CD4-positive, alpha-beta T cell (primary cell): Measurements from ENCODE around the gene COMTD1. TPM values are rescaled to one million over a fixed set of nuclear protein-coding genes. Genes with fewer than 3 reads are reported as not detected.

Source experiments
- ATAC-seq: fragments of 200-7000 bp; cut with Tn5 transposase; one replicate; pipeline ENCODE4 v1.10.0; 2022; ENCODE audit warnings: mild to moderate bottlenecking; ENCODE audit not compliant: poor library complexity
- CTCF ChIA-PET: fragments of 350-600 bp; sonication (Branson Sonifier 250); formaldehyde crosslinking; loops from one replicate; lab custom pipeline; 2021; ENCODE audit warnings: antibody characterized with exemption, inconsistent platforms; lab: Charles Lee
- POLR2A ChIA-PET: fragments of 350-600 bp; sonication (Branson Sonifier 250); formaldehyde crosslinking; loops from one replicate; lab custom pipeline; 2021; ENCODE audit warnings: antibody characterized with exemption, inconsistent platforms; lab: Charles Lee
- DNase-seq, 14 experiments: peaks; one replicate each; pipeline ENCODE4 v3.0.0-alpha.2; 2013 to 2020; ENCODE audit warnings: mixed read lengths in 2 of 14
- H3K27ac ChIP-seq, 2 donors: one replicate each; pipeline versions ENCODE4 v1.5.1 to v1.7.0; 2013; ENCODE audit warnings: low read length in 2 of 2, low read depth in 1 of 2, mild to moderate bottlenecking in 1 of 2
- H3K27me3 ChIP-seq, 2 experiments: 1 replicate in 1 of 2; 2 replicates in 1 of 2; pipeline versions ENCODE4 v1.6.1 to v1.7.0; 2013; ENCODE audit warnings: low read length in 2 of 2, control low read depth in 1 of 2, mild to moderate bottlenecking in 1 of 2, moderate library complexity in 1 of 2; ENCODE audit not compliant: insufficient read depth in 2 of 2, control insufficient read depth in 1 of 2
- H3K36me3 ChIP-seq: one replicate; pipeline ENCODE4 v1.6.1; 2013; ENCODE audit warnings: low read length, control low read depth; ENCODE audit not compliant: insufficient read depth
- H3K4me1 ChIP-seq: one replicate; pipeline ENCODE4 v1.6.1; 2013; ENCODE audit warnings: low read length, control low read depth; ENCODE audit not compliant: insufficient read depth
- H3K4me3 ChIP-seq: one replicate; pipeline ENCODE4 v1.5.1; 2013; ENCODE audit warnings: mild to moderate bottlenecking, low read length, moderate library complexity
- H3K9me3 ChIP-seq, 2 experiments: 1 replicate in 1 of 2; 2 replicates in 1 of 2; pipeline versions ENCODE4 v1.6.1 to v1.7.0; 2013; ENCODE audit warnings: low read length in 2 of 2, mild to moderate bottlenecking in 2 of 2, control low read depth in 1 of 2, moderate library complexity in 1 of 2; ENCODE audit not compliant: control insufficient read depth in 1 of 2, insufficient read depth in 1 of 2
- H3K27ac Mint-ChIP-seq: one replicate; pipeline ENCODE4 v1.8.0; 2020; ENCODE audit warnings: mixed read lengths
- H3K27me3 Mint-ChIP-seq: one replicate; pipeline ENCODE4 v1.8.0; 2021; ENCODE audit warnings: mixed read lengths
- H3K36me3 Mint-ChIP-seq: one replicate; pipeline ENCODE4 v1.8.0; 2021; ENCODE audit warnings: low read depth, mixed read lengths
- H3K4me1 Mint-ChIP-seq: one replicate; pipeline ENCODE4 v1.8.0; 2021; ENCODE audit warnings: low read depth, mixed read lengths
- H3K4me3 Mint-ChIP-seq: one replicate; pipeline ENCODE4 v1.8.0; 2020; ENCODE audit warnings: mild to moderate bottlenecking, mixed read lengths
- H3K9me3 Mint-ChIP-seq: one replicate; pipeline ENCODE4 v1.8.0; 2020; ENCODE audit warnings: mixed read lengths
- CTCF ChIP-seq: fragments of 200-600 bp; IDR thresholded peaks from one replicate; pipeline ENCODE4 v1.8.0; 2022; ENCODE audit warnings: antibody characterized with exemption, mild to moderate bottlenecking
- intact Hi-C, 2 experiments: fragments of 100-400 bp; cut with DNase I in 1 of 2; cut with micrococcal nuclease in 1 of 2; formaldehyde crosslinking; loops; one replicate each; pipeline versions ENCODE4 v1.15.1 to v1.9.0; 2023 to 2025; cut with DNase I, micrococcal nuclease
- total RNA-seq, 174 experiments: library from RNA in 2 of 174; stranded (reverse) in 2 of 174; gene quantifications; one replicate each; pipeline ENCODE4 v1.2.3 and lab custom pipeline; 2021 to 2026

COMTD1 gene
- total RNA-seq, 2 experiments from 2014 or later = 9.5 to 10.5 TPM

GRCh38 chr10:75229971-75230370, 5.8 kb downstream of the COMTD1 start:
- H3K9me3 Mint-ChIP-seq = no peaks in the 10 kb centered on the region
- ATAC-seq (no peak), DNase-seq (no peak)
- peaks cover 77% of the 10 kb centered on the region for H3K36me3 Mint-ChIP-seq
- H3K27me3 Mint-ChIP-seq = no peaks in the 10 kb centered on the region
- ChIA-PET POLR2A (interaction anchor here (1.1 to 9.2 kb wide), 4 partner anchors 19 to 118 kb away, joined by 3 to 208 read pairs (median 38); partner anchors contain the start of genes SAMD8 and VDAC2), CTCF (interaction anchor here (0.6 to 3.8 kb wide), 10 partner anchors 10 to 116 kb away, joined by 3 to 53 read pairs (median 4); partner anchors contain the start of gene VDAC2)
- H3K27ac Mint-ChIP-seq = peak overlapping the region; percentile 90
- peaks cover 62% of the 10 kb centered on the region for H3K36me3 ChIP-seq
- no peaks in the 10 kb centered on the region for H3K27me3 ChIP-seq
- no peak overlapping the region for H3K4me3 Mint-ChIP-seq
- peaks cover 49% of the 10 kb centered on the region for H3K4me1 Mint-ChIP-seq
- no peak for TF ChIP-seq CTCF
- H3K27ac ChIP-seq = peak overlapping the region in 1 of 2 donors; percentile 18
- no peaks in the 10 kb centered on the region for H3K9me3 ChIP-seq
- H3K4me1 ChIP-seq = peaks cover 24% of the 10 kb centered on the region
- H3K4me3 ChIP-seq = no peak overlapping the region
- intact Hi-C loops = loop anchor here (1.0 to 10.0 kb wide), 9 partner anchors 20 to 1355 kb away; partner anchors contain the start of genes ADK (in 1 of the 2), AP3M1 (in 1 of the 2), CAMK2G (in 1 of the 2) and KAT6B (in 1 of the 2)

- DNase-seq = no peak
- POLR2A ChIA-PET = interaction anchor here (9.2 kb wide), 1 partner anchor 18 kb away, joined by 208 read pairs; the partner anchor contains the start of gene VDAC2
- H3K27me3 ChIP-seq = no peaks in the 10 kb centered on the region
- Mint-ChIP-seq H3K36me3 (peaks cover 88% of the 10 kb centered on the region), H3K4me1 (peaks cover 61% of the 10 kb centered on the region), H3K27me3 (no peaks in the 10 kb centered on the region), H3K27ac (peak overlapping the region; percentile 90), H3K9me3 (no peaks in the 10 kb centered on the region), H3K4me3 (no peak overlapping the region)
- CTCF ChIA-PET = interaction anchor here (1.1 kb wide), 1 partner anchor 42 kb away, joined by 3 read pairs; no protein-coding TSS in a partner anchor
- intact Hi-C loops = no loop called here
- peak overlapping the region in 1 of 2 donors; percentile 22 for H3K27ac ChIP-seq
- peaks cover 73% of the 10 kb centered on the region for H3K36me3 ChIP-seq
- TF ChIP-seq CTCF = no peak
- ATAC-seq = no peak
- no peak overlapping the region for H3K4me3 ChIP-seq
- peaks cover 25% of the 10 kb centered on the region for H3K4me1 ChIP-seq
- no peaks in the 10 kb centered on the region for H3K9me3 ChIP-seq
These were observed 6.9 kb downstream of the COMTD1 start for GRCh38 chr10:75228834-75229233.

GRCh38 chr10:75228278-75228677, 7.5 kb downstream of the COMTD1 start:
- no peaks in the 10 kb centered on the region for H3K27me3 ChIP-seq
- ChIA-PET POLR2A (interaction anchor here (7.1 to 9.2 kb wide), 2 partner anchors 17 to 18 kb away, joined by 56 to 208 read pairs; partner anchors contain the start of gene VDAC2), CTCF (interaction anchor here (1.1 to 3.1 kb wide), 3 partner anchors 8 to 41 kb away, joined by 3 to 13 read pairs (median 3); partner anchors contain the start of gene COMTD1)
- Mint-ChIP-seq H3K27ac (peak overlapping the region; percentile 90), H3K4me1 (peaks cover 61% of the 10 kb centered on the region), H3K36me3 (peaks cover 90% of the 10 kb centered on the region), H3K9me3 (no peaks in the 10 kb centered on the region), H3K4me3 (no peak overlapping the region), H3K27me3 (no peaks in the 10 kb centered on the region)
- peak overlapping the region in 1 of 2 donors; percentile 22 for H3K27ac ChIP-seq
- no peak overlapping the region for H3K4me3 ChIP-seq
- ATAC-seq (no peak), DNase-seq (no peak)
- peaks cover 79% of the 10 kb centered on the region for H3K36me3 ChIP-seq
- peaks cover 19% of the 10 kb centered on the region for H3K4me1 ChIP-seq
- no peak for TF ChIP-seq CTCF
- intact Hi-C loops = no loop called here
- no peaks in the 10 kb centered on the region for H3K9me3 ChIP-seq
